ENCODE measurements around the gene ZNF26.
A peak's percentile ranks its signal among the peaks of the same experiment; 100 is the strongest.

The ZNF26 gene

GRCh38 chr12:132951649-132952048 lies 34.5 kb upstream of the ZNF26 start:
- no peak for DNase-seq (ENCODE audit: low read depth, low spot score)
- Histone ChIP-seq H3K9ac (ENCODE audit: insufficient read length, low read depth) (no peak overlapping the region), H3K27me3 (ENCODE audit: insufficient read depth, insufficient read length) (no peaks in the 10 kb centered on the region), H3K4me3 (ENCODE audit: insufficient read length, low read depth) (no peak overlapping the region), H3K36me3 (ENCODE audit: insufficient read depth, insufficient read length, low read length) (peaks cover 33% of the 10 kb centered on the region), H3K9me3 (ENCODE audit: insufficient read depth, low read length) (peaks cover 27% of the 10 kb centered on the region; the same call in 1 of the 2 replicates), H3K4me1 (ENCODE audit: insufficient read depth, insufficient read length) (peaks cover 2% of the 10 kb centered on the region)
- TF ChIP-seq YY1 (IDR thresholded peaks at IDR 0.05; ENCODE audit: insufficient read depth, insufficient read length): no peak
- TF ChIP-seq ZNF274 (IDR thresholded peaks at IDR 0.05; ENCODE audit: low read depth, low read length): no peak
- TF ChIP-seq SUZ12 (IDR thresholded peaks at IDR 0.05; ENCODE audit: extremely low read depth, insufficient read depth, insufficient read length): no peak

- peaks cover 2% of the 10 kb centered on the region for H3K4me1 ChIP-seq (ENCODE audit: insufficient read depth, insufficient read length)
- H3K9me3 ChIP-seq (ENCODE audit: insufficient read depth, low read length): peaks cover 27% of the 10 kb centered on the region; the same call in 1 of the 2 replicates
- TF ChIP-seq SUZ12 (IDR thresholded peaks at IDR 0.05; ENCODE audit: extremely low read depth, insufficient read depth, insufficient read length) (no peak), ZNF274 (IDR thresholded peaks at IDR 0.05; ENCODE audit: low read depth, low read length) (no peak), YY1 (IDR thresholded peaks at IDR 0.05; ENCODE audit: insufficient read depth, insufficient read length) (no peak)
- no peak for DNase-seq (ENCODE audit: low read depth, low spot score)
- no peak overlapping the region for H3K9ac ChIP-seq (ENCODE audit: insufficient read length, low read depth)
- no peaks in the 10 kb centered on the region for H3K27me3 ChIP-seq (ENCODE audit: insufficient read depth, insufficient read length)
- peaks cover 32% of the 10 kb centered on the region for H3K36me3 ChIP-seq (ENCODE audit: insufficient read depth, insufficient read length, low read length)
- no peak overlapping the region for H3K4me3 ChIP-seq (ENCODE audit: insufficient read length, low read depth)
Measured at GRCh38 chr12:132952371-132953162, 33.6 kb upstream of the ZNF26 start.

- peaks cover 29% of the 10 kb centered on the region for H3K36me3 ChIP-seq (ENCODE audit: insufficient read depth, insufficient read length, low read length)
- no peaks in the 10 kb centered on the region for H3K27me3 ChIP-seq (ENCODE audit: insufficient read depth, insufficient read length)
- H3K4me3 ChIP-seq (ENCODE audit: insufficient read length, low read depth): no peak overlapping the region
- DNase-seq (ENCODE audit: low read depth, low spot score): no peak
- TF ChIP-seq YY1 (IDR thresholded peaks at IDR 0.05; ENCODE audit: insufficient read depth, insufficient read length) (no peak), SUZ12 (IDR thresholded peaks at IDR 0.05; ENCODE audit: extremely low read depth, insufficient read depth, insufficient read length) (no peak), ZNF274 (IDR thresholded peaks at IDR 0.05; ENCODE audit: low read depth, low read length) (no peak)
- H3K9me3 ChIP-seq (ENCODE audit: insufficient read depth, low read length): peaks cover 27% of the 10 kb centered on the region; the same call in 1 of the 2 replicates
- no peak overlapping the region for H3K9ac ChIP-seq (ENCODE audit: insufficient read length, low read depth)
- peaks cover 2% of the 10 kb centered on the region for H3K4me1 ChIP-seq (ENCODE audit: insufficient read depth, insufficient read length)
Measured at GRCh38 chr12:132953163-132953425, 33.1 kb upstream of the ZNF26 start.

GRCh38 chr12:132953771-132954170 lies 32.4 kb upstream of the ZNF26 start:
- Histone ChIP-seq H3K27me3 (ENCODE audit: insufficient read depth, insufficient read length) (no peaks in the 10 kb centered on the region), H3K9ac (ENCODE audit: insufficient read length, low read depth) (no peak overlapping the region), H3K9me3 (ENCODE audit: insufficient read depth, low read length) (peaks cover 27% of the 10 kb centered on the region; the same call in 1 of the 2 replicates), H3K4me3 (ENCODE audit: insufficient read length, low read depth) (no peak overlapping the region), H3K36me3 (ENCODE audit: insufficient read depth, insufficient read length, low read length) (peaks cover 22% of the 10 kb centered on the region), H3K4me1 (ENCODE audit: insufficient read depth, insufficient read length) (peaks cover 2% of the 10 kb centered on the region)
- DNase-seq (ENCODE audit: low read depth, low spot score): no peak
- TF ChIP-seq ZNF274 (IDR thresholded peaks at IDR 0.05; ENCODE audit: low read depth, low read length) (no peak), YY1 (IDR thresholded peaks at IDR 0.05; ENCODE audit: insufficient read depth, insufficient read length) (no peak), SUZ12 (IDR thresholded peaks at IDR 0.05; ENCODE audit: extremely low read depth, insufficient read depth, insufficient read length) (no peak)

GRCh38 chr12:132954471-132955048 lies 31.6 kb upstream of the ZNF26 start:
- no peak for DNase-seq (ENCODE audit: low read depth, low spot score)
- H3K9me3 ChIP-seq (ENCODE audit: insufficient read depth, low read length): peaks cover 27% of the 10 kb centered on the region; the same call in 1 of the 2 replicates
- H3K4me3 ChIP-seq (ENCODE audit: insufficient read length, low read depth): peak overlapping the region; percentile 60
- peaks cover 14% of the 10 kb centered on the region for H3K36me3 ChIP-seq (ENCODE audit: insufficient read depth, insufficient read length, low read length)
- H3K4me1 ChIP-seq (ENCODE audit: insufficient read depth, insufficient read length): peaks cover 2% of the 10 kb centered on the region
- TF ChIP-seq SUZ12 (IDR thresholded peaks at IDR 0.05; ENCODE audit: extremely low read depth, insufficient read depth, insufficient read length): no peak
- TF ChIP-seq YY1 (IDR thresholded peaks at IDR 0.05; ENCODE audit: insufficient read depth, insufficient read length): no peak
- TF ChIP-seq ZNF274 (IDR thresholded peaks at IDR 0.05; ENCODE audit: low read depth, low read length): no peak
- H3K9ac ChIP-seq (ENCODE audit: insufficient read length, low read depth): peak overlapping the region; percentile 92
- H3K27me3 ChIP-seq (ENCODE audit: insufficient read depth, insufficient read length): no peaks in the 10 kb centered on the region

GRCh38 chr12:132955094-132956010 lies 30.8 kb upstream of the ZNF26 start:
- Histone ChIP-seq H3K27me3 (ENCODE audit: insufficient read depth, insufficient read length) (no peaks in the 10 kb centered on the region), H3K4me1 (ENCODE audit: insufficient read depth, insufficient read length) (peaks cover 2% of the 10 kb centered on the region), H3K36me3 (ENCODE audit: insufficient read depth, insufficient read length, low read length) (peaks cover 6% of the 10 kb centered on the region), H3K9ac (ENCODE audit: insufficient read length, low read depth) (peak overlapping the region; percentile 92), H3K4me3 (ENCODE audit: insufficient read length, low read depth) (peak overlapping the region; percentile 60), H3K9me3 (ENCODE audit: insufficient read depth, low read length) (peaks cover 24% of the 10 kb centered on the region; the same call in 1 of the 2 replicates)
- DNase-seq (ENCODE audit: low read depth, low spot score): no peak
- no peak for TF ChIP-seq SUZ12 (IDR thresholded peaks at IDR 0.05; ENCODE audit: extremely low read depth, insufficient read depth, insufficient read length)
- no peak for TF ChIP-seq ZNF274 (IDR thresholded peaks at IDR 0.05; ENCODE audit: low read depth, low read length)
- TF ChIP-seq YY1 (IDR thresholded peaks at IDR 0.05; ENCODE audit: insufficient read depth, insufficient read length): no peak
